ENCODE data around the gene ST6GALNAC3. TPM values are rescaled to one million over a fixed set of nuclear protein-coding genes. Genes with fewer than 3 reads are reported as not detected.

ST6GALNAC3 gene
- total RNA-seq, 1 experiment from 2014 or later, result 2.2 TPM

- no TSS peak for BruUV-seq (replicated peaks)
- RAD21 ChIA-PET (ENCODE audit: low non-redundant PET in 1 of 2, low total read pairs in 2 of 2, uncharacterized antibody in 2 of 2, unreplicated experiment in 2 of 2), result no interaction called here
Measured at GRCh38 chr1:76148460-76148859, 73.9 kb downstream of the ST6GALNAC3 start.

More at GRCh38 chr1:76148460-76148859, 73.9 kb downstream of the ST6GALNAC3 start:
- intact Hi-C loops (cut with micrococcal nuclease), result loop anchor here (10.0 kb wide), 1 partner anchor 154 kb away; no protein-coding TSS in a partner anchor
- CTCF ChIA-PET, result no interaction called here
- H3K9me3 ChIP-seq (ENCODE audit: control insufficient read depth in 1 of 2, insufficient read depth in 1 of 2, low read depth in 1 of 2, low read length in 2 of 2), result no peaks in the 10 kb centered on the region
- DNase-seq (ENCODE audit: low read depth, low spot score) (no peak), ATAC-seq (no peak)
- H3K27me3 ChIP-seq (ENCODE audit: insufficient read depth, low read length), result no peaks in the 10 kb centered on the region
- no peak overlapping the region for H2AFZ ChIP-seq (ENCODE audit: low read depth, low read length, poor library complexity, severe bottlenecking)
- H3K36me3 ChIP-seq (ENCODE audit: control insufficient read depth in 1 of 2, insufficient read depth in 2 of 2, low read length in 2 of 2), result no peaks in the 10 kb centered on the region
- TF ChIP-seq ATF3 (IDR thresholded peaks at IDR 0.05) (no peak), FOSL1 (IDR thresholded peaks at IDR 0.05; ENCODE audit: low read depth) (no peak), MAX (IDR thresholded peaks at IDR 0.05) (no peak), ELF1 (IDR thresholded peaks at IDR 0.05; ENCODE audit: borderline replicate concordance, low read depth) (no peak), CBX3 (IDR thresholded peaks at IDR 0.05; ENCODE audit: low read depth) (no peak), EZH2phosphoT487 (IDR thresholded peaks at IDR 0.05; ENCODE audit: borderline replicate concordance) (no peak), CTCF (IDR thresholded peaks at IDR 0.05 in 2 of 3, conservative IDR thresholded peaks at IDR 0.05 in 1 of 3; ENCODE audit: borderline replicate concordance in 1 of 3, insufficient read depth in 1 of 3, low read depth in 2 of 3, low read length in 2 of 3) (no peak), JUND (IDR thresholded peaks at IDR 0.05) (no peak), SRF (IDR thresholded peaks at IDR 0.05; ENCODE audit: low read depth) (no peak), SP1 (IDR thresholded peaks at IDR 0.05; ENCODE audit: low read depth) (no peak), POLR2A (IDR thresholded peaks at IDR 0.05; ENCODE audit: borderline replicate concordance, extremely low read depth, insufficient read depth, insufficient read length) (no peak), YY1 (IDR thresholded peaks at IDR 0.05; ENCODE audit: extremely low read depth, insufficient replicate concordance, low read depth, low read length) (no peak), ZFX (IDR thresholded peaks at IDR 0.05) (no peak), TCF7L2 (IDR thresholded peaks at IDR 0.05; ENCODE audit: borderline replicate concordance, extremely low read depth, insufficient read depth, insufficient read length) (no peak), RAD21 (IDR thresholded peaks at IDR 0.05; ENCODE audit: low read depth) (no peak), EGR1 (IDR thresholded peaks at IDR 0.05; ENCODE audit: low read depth) (no peak)
- TF ChIP-seq, protein P1, sequence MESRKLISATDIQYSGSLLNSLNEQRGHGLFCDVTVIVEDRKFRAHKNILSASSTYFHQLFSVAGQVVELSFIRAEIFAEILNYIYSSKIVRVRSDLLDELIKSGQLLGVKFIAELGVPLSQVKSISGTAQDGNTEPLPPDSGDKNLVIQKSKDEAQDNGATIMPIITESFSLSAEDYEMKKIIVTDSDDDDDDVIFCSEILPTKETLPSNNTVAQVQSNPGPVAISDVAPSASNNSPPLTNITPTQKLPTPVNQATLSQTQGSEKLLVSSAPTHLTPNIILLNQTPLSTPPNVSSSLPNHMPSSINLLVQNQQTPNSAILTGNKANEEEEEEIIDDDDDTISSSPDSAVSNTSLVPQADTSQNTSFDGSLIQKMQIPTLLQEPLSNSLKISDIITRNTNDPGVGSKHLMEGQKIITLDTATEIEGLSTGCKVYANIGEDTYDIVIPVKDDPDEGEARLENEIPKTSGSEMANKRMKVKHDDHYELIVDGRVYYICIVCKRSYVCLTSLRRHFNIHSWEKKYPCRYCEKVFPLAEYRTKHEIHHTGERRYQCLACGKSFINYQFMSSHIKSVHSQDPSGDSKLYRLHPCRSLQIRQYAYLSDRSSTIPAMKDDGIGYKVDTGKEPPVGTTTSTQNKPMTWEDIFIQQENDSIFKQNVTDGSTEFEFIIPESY (IDR thresholded peaks at IDR 0.05; ENCODE audit: extremely low read depth, insufficient replicate concordance, low read length), result no peak
- TF ChIP-seq, protein P2, sequence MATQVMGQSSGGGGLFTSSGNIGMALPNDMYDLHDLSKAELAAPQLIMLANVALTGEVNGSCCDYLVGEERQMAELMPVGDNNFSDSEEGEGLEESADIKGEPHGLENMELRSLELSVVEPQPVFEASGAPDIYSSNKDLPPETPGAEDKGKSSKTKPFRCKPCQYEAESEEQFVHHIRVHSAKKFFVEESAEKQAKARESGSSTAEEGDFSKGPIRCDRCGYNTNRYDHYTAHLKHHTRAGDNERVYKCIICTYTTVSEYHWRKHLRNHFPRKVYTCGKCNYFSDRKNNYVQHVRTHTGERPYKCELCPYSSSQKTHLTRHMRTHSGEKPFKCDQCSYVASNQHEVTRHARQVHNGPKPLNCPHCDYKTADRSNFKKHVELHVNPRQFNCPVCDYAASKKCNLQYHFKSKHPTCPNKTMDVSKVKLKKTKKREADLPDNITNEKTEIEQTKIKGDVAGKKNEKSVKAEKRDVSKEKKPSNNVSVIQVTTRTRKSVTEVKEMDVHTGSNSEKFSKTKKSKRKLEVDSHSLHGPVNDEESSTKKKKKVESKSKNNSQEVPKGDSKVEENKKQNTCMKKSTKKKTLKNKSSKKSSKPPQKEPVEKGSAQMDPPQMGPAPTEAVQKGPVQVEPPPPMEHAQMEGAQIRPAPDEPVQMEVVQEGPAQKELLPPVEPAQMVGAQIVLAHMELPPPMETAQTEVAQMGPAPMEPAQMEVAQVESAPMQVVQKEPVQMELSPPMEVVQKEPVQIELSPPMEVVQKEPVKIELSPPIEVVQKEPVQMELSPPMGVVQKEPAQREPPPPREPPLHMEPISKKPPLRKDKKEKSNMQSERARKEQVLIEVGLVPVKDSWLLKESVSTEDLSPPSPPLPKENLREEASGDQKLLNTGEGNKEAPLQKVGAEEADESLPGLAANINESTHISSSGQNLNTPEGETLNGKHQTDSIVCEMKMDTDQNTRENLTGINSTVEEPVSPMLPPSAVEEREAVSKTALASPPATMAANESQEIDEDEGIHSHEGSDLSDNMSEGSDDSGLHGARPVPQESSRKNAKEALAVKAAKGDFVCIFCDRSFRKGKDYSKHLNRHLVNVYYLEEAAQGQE (IDR thresholded peaks at IDR 0.05; ENCODE audit: low read depth), result no peak
- H3K27ac ChIP-seq (ENCODE audit: low read depth, low read length), result no peak overlapping the region
- H3K4me3 ChIP-seq (replicated peaks in 1 of 2; ENCODE audit: low read depth in 1 of 2, low read length in 2 of 2), result no peak overlapping the region
- no peaks in the 10 kb centered on the region; the same call in 1 of the 2 replicates for H3K9me2 ChIP-seq (ENCODE audit: insufficient read depth)
- H3K79me2 ChIP-seq (ENCODE audit: insufficient read depth, low read length), result no peaks in the 10 kb centered on the region
- no peaks in the 10 kb centered on the region for H3K4me1 ChIP-seq (ENCODE audit: control insufficient read depth in 1 of 2, insufficient read depth in 2 of 2, low read length in 2 of 2)
- POLR2A ChIA-PET, result no interaction called here
- no peak overlapping the region for H3K9ac ChIP-seq (ENCODE audit: low read length)
- no peaks in the 10 kb centered on the region for H4K20me1 ChIP-seq (ENCODE audit: insufficient read depth)
- no peak overlapping the region for H3K4me2 ChIP-seq (ENCODE audit: low read length)

Measured in HCT116 (cell line).